HCT116 (cell line): Measurements from ENCODE around the gene GRIP2.

Experiments
- CTCF ChIP-seq, 3 experiments: fragments of 200-600 bp in 1 of 3; sonication (generic) in 1 of 3; IDR thresholded peaks in 2 of 3; conservative IDR thresholded peaks in 1 of 3; 2 replicates each; pipeline ENCODE4 v1.5.1; 2012 to 2017; ENCODE audit warnings: low read depth in 2 of 3, low read length in 2 of 3, antibody characterized with exemption in 1 of 3, borderline replicate concordance in 1 of 3, control low read depth in 1 of 3, mild to moderate bottlenecking in 1 of 3, mixed read lengths in 1 of 3, mixed run types in 1 of 3, moderate library complexity in 1 of 3; ENCODE audit not compliant: insufficient read depth in 1 of 3
- ZNF274 ChIP-seq: fragments of 200-500 bp; sonication (Bioruptor generic); IDR thresholded peaks from 2 replicates; pipeline ENCODE4 v1.6.1; 2014; ENCODE audit warnings: mild to moderate bottlenecking, low read depth, low read length, inconsistent platforms

- TF ChIP-seq ZNF274 (no peak), CTCF (IDR thresholded peaks at IDR 0.05 in 2 of 3, conservative IDR thresholded peaks at IDR 0.05 in 1 of 3; ENCODE audit: borderline replicate concordance in 1 of 3, insufficient read depth in 1 of 3, low read depth in 2 of 3, low read length in 2 of 3) (no peak)
Observed at GRCh38 chr3:14545251-14545635, 5.1 kb upstream of the GRIP2 start.
